Erythroblast (primary cell): ENCODE measurements around the gene CXXC1.

ENCODE experiments used
- GATA1 ChIP-seq: IDR thresholded peaks from 2 replicates; pipeline ENCODE4 v1.6.1; 2011; ENCODE audit warnings: low read depth, mild to moderate bottlenecking, control low read depth, low read length, moderate library complexity
- POLR2A ChIP-seq: IDR thresholded peaks from 2 replicates; pipeline ENCODE4 v1.6.1; 2011; ENCODE audit warnings: mild to moderate bottlenecking, low read length

DNA sequence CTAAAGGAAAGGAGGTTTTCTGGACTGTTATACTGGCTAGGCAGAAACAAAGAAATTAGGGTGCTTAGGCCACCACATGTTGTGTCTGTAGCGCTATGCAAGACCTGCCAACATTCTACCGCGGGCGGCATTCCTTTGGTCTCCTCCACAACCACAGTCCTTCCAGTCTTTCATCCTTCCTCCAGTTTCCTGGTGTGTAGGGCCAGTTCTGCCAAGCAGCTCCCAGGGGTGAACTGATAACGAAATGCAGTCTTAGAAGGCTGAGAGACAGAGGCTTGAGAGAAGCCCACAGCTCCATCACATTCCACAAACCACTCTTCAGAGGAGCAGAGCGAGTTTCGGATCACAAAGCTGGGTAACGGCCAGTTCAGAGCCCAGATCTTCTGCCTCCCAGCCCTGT lies 19.5 kb upstream of the CXXC1 start:
- TF ChIP-seq POLR2A (no peak), GATA1 (no peak)
